AG09319 (cell line): ENCODE measurements around the gene LUC7L2.
"Not testable (repeated sequence)": the region's sequence is repeated elsewhere in the genome, so short reads cannot be mapped to it uniquely, and the experiment has no call there.

Experiments
- DNase-seq: peaks from one replicate; pipeline ENCODE4 v3.0.0-alpha.2; 2010; ENCODE audit warnings: low read depth; ENCODE audit errors: extremely low read depth
- CTCF ChIP-seq: IDR thresholded peaks from 2 replicates; pipeline ENCODE4 v1.5.1; 2011; ENCODE audit warnings: low read depth, mild to moderate bottlenecking, inconsistent platforms, low read length, moderate library complexity

LUC7L2 gene

GRCh38 chr7:139424004-139424403, 64.3 kb downstream of the LUC7L2 start:
- no peak for TF ChIP-seq CTCF
- no peak for DNase-seq

- not testable (repeated sequence) for DNase-seq
These were observed 66.0 kb downstream of the LUC7L2 start for GRCh38 chr7:139425701-139426100.

- no peak for DNase-seq
- no peak for TF ChIP-seq CTCF
These were observed 66.7 kb downstream of the LUC7L2 start for GRCh38 chr7:139426258-139427028.

GRCh38 chr7:139427029-139427420, 67.3 kb downstream of the LUC7L2 start:
- no peak for TF ChIP-seq CTCF
- DNase-seq = no peak

GRCh38 chr7:139427788-139428187, 68.1 kb downstream of the LUC7L2 start:
- TF ChIP-seq CTCF = no peak
- no peak for DNase-seq

- DNase-seq = not testable (repeated sequence)
These were observed 70.0 kb downstream of the LUC7L2 start for GRCh38 chr7:139429735-139430134.

GRCh38 chr7:139430443-139430842, 70.7 kb downstream of the LUC7L2 start:
- DNase-seq = no peak

GRCh38 chr7:139431010-139431409, 71.3 kb downstream of the LUC7L2 start:
- no peak for DNase-seq
- no peak for TF ChIP-seq CTCF

More at GRCh38 chr7:139430443-139430842, 70.7 kb downstream of the LUC7L2 start:
- no peak for TF ChIP-seq CTCF
